Fibroblast of peridontal ligament (primary cell): ENCODE measurements around the gene RABGAP1L.

Experiments used
- DNase-seq: peaks from one replicate; pipeline ENCODE4 v3.0.0-alpha.2; 2010; ENCODE audit errors: extremely low read depth

Gene RABGAP1L

GRCh38 chr1:174197088-174197487 is 37.8 kb downstream of the RABGAP1L start:
- DNase-seq, result no peak

- no peak for DNase-seq
Measured at GRCh38 chr1:174197547-174197946, 38.2 kb downstream of the RABGAP1L start.

GRCh38 chr1:174198202-174198601 is 38.9 kb downstream of the RABGAP1L start:
- no peak for DNase-seq

- DNase-seq, result no peak
Measured at GRCh38 chr1:174200746-174201145, 41.4 kb downstream of the RABGAP1L start.

- DNase-seq, result no peak
Measured at GRCh38 chr1:174204697-174205308, 45.5 kb downstream of the RABGAP1L start.

- DNase-seq, result peak; percentile 32
Measured at GRCh38 chr1:174206148-174206836, 47.0 kb downstream of the RABGAP1L start.

GRCh38 chr1:174209347-174210187 is 50.2 kb downstream of the RABGAP1L start:
- no peak for DNase-seq

GRCh38 chr1:174211486-174211885 is 52.2 kb downstream of the RABGAP1L start:
- no peak for DNase-seq

- no peak for DNase-seq
Measured at GRCh38 chr1:174215766-174216165, 56.4 kb downstream of the RABGAP1L start.

GRCh38 chr1:174217248-174217647 is 57.9 kb downstream of the RABGAP1L start:
- DNase-seq, result no peak

GRCh38 chr1:174217787-174218574 is 58.7 kb downstream of the RABGAP1L start:
- peak; percentile 64 for DNase-seq

- DNase-seq, result peak; percentile 42
Measured at GRCh38 chr1:174218983-174219382, 59.7 kb downstream of the RABGAP1L start.

- DNase-seq, result no peak
Measured at GRCh38 chr1:174219606-174220370, 60.5 kb downstream of the RABGAP1L start.

GRCh38 chr1:174221681-174222080 is 62.4 kb downstream of the RABGAP1L start:
- DNase-seq, result no peak

- DNase-seq, result peak; percentile 85
Measured at GRCh38 chr1:174222166-174222949, 63.0 kb downstream of the RABGAP1L start.

- DNase-seq, result no peak
Measured at GRCh38 chr1:174224641-174225040, 65.3 kb downstream of the RABGAP1L start.

- DNase-seq, result no peak
Measured at GRCh38 chr1:174225499-174226204, 66.3 kb downstream of the RABGAP1L start.

- no peak for DNase-seq
Measured at GRCh38 chr1:174230399-174230798, 71.1 kb downstream of the RABGAP1L start.

- no peak for DNase-seq
Measured at GRCh38 chr1:174232761-174233160, 73.4 kb downstream of the RABGAP1L start.
